Spleen (tissue), 11 donors: Measurements from ENCODE around the gene MDM4. TPM values are rescaled to one million over a fixed set of nuclear protein-coding genes. Genes with fewer than 3 reads are reported as not detected.

Source experiments
- DNase-seq: peaks from one replicate; pipeline ENCODE4 v3.0.0-alpha.2; 2020
- H3K27ac ChIP-seq, 8 donors: fragments of 200-600 bp; sonication (generic) in 7 of 8; 1 replicate in 4 of 8; 2 replicates in 4 of 8; pipeline versions ENCODE4 v1.5.0 to v1.8.0; 2016 to 2021; ENCODE audit warnings: inconsistent platforms in 4 of 8, mild to moderate bottlenecking in 4 of 8, moderate library complexity in 1 of 8
- H3K27me3 ChIP-seq, 7 donors: fragments of 200-600 bp; sonication (generic) in 6 of 7; replicated peaks in 1 of 7; 1 replicate in 4 of 7; 2 replicates in 3 of 7; pipeline versions ENCODE4 v1.5.0 to v1.8.0; 2016 to 2021; ENCODE audit warnings: inconsistent platforms in 3 of 7, mild to moderate bottlenecking in 1 of 7
- H3K36me3 ChIP-seq, 6 donors: fragments of 200-600 bp; sonication (generic) in 5 of 6; 1 replicate in 4 of 6; 2 replicates in 2 of 6; pipeline versions ENCODE4 v1.5.0 to v1.8.0; 2016 to 2021; ENCODE audit warnings: inconsistent platforms in 2 of 6
- H3K4me1 ChIP-seq, 6 donors: fragments of 200-600 bp; sonication (generic) in 5 of 6; 1 replicate in 3 of 6; 2 replicates in 3 of 6; pipeline versions ENCODE4 v1.5.0 to v1.8.0; 2016 to 2021; ENCODE audit warnings: inconsistent platforms in 3 of 6
- H3K4me3 ChIP-seq, 8 donors: fragments of 200-600 bp; sonication (generic) in 7 of 8; 1 replicate in 4 of 8; 2 replicates in 4 of 8; pipeline versions ENCODE4 v1.5.0 to v1.8.0; 2016 to 2021; ENCODE audit warnings: inconsistent platforms in 4 of 8, mild to moderate bottlenecking in 4 of 8, moderate library complexity in 2 of 8
- H3K9me3 ChIP-seq, 8 donors: fragments of 200-600 bp; sonication (generic) in 7 of 8; 1 replicate in 4 of 8; 2 replicates in 4 of 8; pipeline versions ENCODE4 v1.5.0 to v1.8.0; 2016 to 2021; ENCODE audit warnings: inconsistent platforms in 4 of 8
- CTCF ChIP-seq, 11 experiments: fragments of 200-600 bp in 7 of 11; fragments of 450-650 bp in 4 of 11; sonication (generic) in 4 of 11; IDR thresholded peaks in 8 of 11; conservative IDR thresholded peaks in 3 of 11; 1 replicate in 7 of 11; 2 replicates in 4 of 11; pipeline versions ENCODE4 v1.4.0 to v1.8.0; 2016 to 2021; ENCODE audit warnings: antibody characterized with exemption in 11 of 11, inconsistent platforms in 4 of 11, mild to moderate bottlenecking in 1 of 11
- POLR2A ChIP-seq, 3 donors: fragments of 450-650 bp; IDR thresholded peaks; one replicate each; pipeline ENCODE4 v1.5.1; 2017; ENCODE audit warnings: antibody characterized with exemption in 3 of 3, mild to moderate bottlenecking in 1 of 3
- POLR2AphosphoS5 ChIP-seq, 3 donors: sonication (generic); formaldehyde crosslinking; IDR thresholded peaks; one replicate each; pipeline ENCODE4 v1.5.1; 2017; ENCODE audit warnings: antibody characterized with exemption in 3 of 3
- WGBS, 5 donors: extraction: QIAGEN DNeasy Blood & Tissue Kit in 3 of 5; methylation state at CpG; one replicate each; pipeline versions ENCODE4 v1.1.5 to v1.1.7; 2013 to 2018; 5-methylcytosine and 5-hydroxymethylcytosine counted together
- intact Hi-C: fragments of 100-400 bp; cut with DNase I; formaldehyde crosslinking; loops from one replicate; pipeline ENCODE4 v1.15.0; 2023; ENCODE audit warnings: low total_unique reads
- polyA plus RNA-seq, 3 donors: library from polyadenylated mRNA; stranded (reverse); fragments of 200-250 nt; gene quantifications; one replicate each; pipeline ENCODE4 v1.2.1, GENCODE V29; 2013
- total RNA-seq, 7 donors: library from RNA; depleted of rRNA in 3 of 7; stranded (reverse); fragments of >200 nt in 3 of 7; fragmentation: NEBNext Ultra II Directional in 4 of 7; extraction: Animal tissue kit (Norgen Biotek cat#: 25700) in 4 of 7; gene quantifications; one replicate each; pipeline versions ENCODE4 v1.1.0 to v1.2.1, GENCODE V29; 2016 to 2021
- donor health status: healthy with polysubstance abuse.
- donor health status: DM: no; HTN: no; CAD: no; lungs with moderate emphysema.
- donor health status: DM: no; HTN: no; CAD: no.
- donor health status: Bipolar disorder and iron deficiency.
- donor health status: healthy.
- donor health status: DM: no; HTN: no; CAD: no.
- donor health status: DM: yes; HTN: yes; CAD: no.

Gene MDM4
- total and polyA plus RNA-seq, 10 donors: 10.6 to 192 (median 157) TPM

GRCh38 chr1:204473400-204473965 is 42.7 kb upstream of the MDM4 start:
- no peak for DNase-seq
- Histone ChIP-seq H3K4me1 (peaks cover 34 to 64% (median 44%) of the 10 kb centered on the region in 6 donors), H3K4me3 (no peak overlapping the region), H3K27ac (peak overlapping the region in 4 of 8 donors; percentile 1 to 45 (median 13)), H3K9me3 (no peaks in the 10 kb centered on the region), H3K36me3 (peaks cover 0 to 18% (median 11%) of the 10 kb centered on the region in 6 donors), H3K27me3 (no peaks in the 10 kb centered on the region)
- TF ChIP-seq CTCF (IDR thresholded peaks at IDR 0.05 in 8 of 11, conservative IDR thresholded peaks at IDR 0.05 in 3 of 11) (no peak), POLR2A (IDR thresholded peaks at IDR 0.05) (no peak), POLR2AphosphoS5 (IDR thresholded peaks at IDR 0.05) (no peak)
- intact Hi-C loops: no loop called here
- 82 to 92% (median 90%) methylated on average over 1 of the region's 1 CpG for whole genome bisulfite sequencing, 5 donors

GRCh38 chr1:204475656-204476432 is 40.4 kb upstream of the MDM4 start:
- Histone ChIP-seq H3K9me3 (no peaks in the 10 kb centered on the region), H3K4me3 (no peak overlapping the region), H3K36me3 (peaks cover 0 to 6% (median 0%) of the 10 kb centered on the region in 6 donors), H3K27ac (peak overlapping the region; percentile 13 to 83 (median 66)), H3K4me1 (peaks cover 54 to 82% (median 68%) of the 10 kb centered on the region in 6 donors), H3K27me3 (no peaks in the 10 kb centered on the region)
- DNase-seq: no peak
- TF ChIP-seq CTCF (IDR thresholded peaks at IDR 0.05 in 8 of 11, conservative IDR thresholded peaks at IDR 0.05 in 3 of 11): no peak
- no peak for TF ChIP-seq POLR2A (IDR thresholded peaks at IDR 0.05)
- peak in 1 of 3 donors; percentile 38 for TF ChIP-seq POLR2AphosphoS5 (IDR thresholded peaks at IDR 0.05)
- 31 to 62% (median 44%) methylated on average over 9 of the region's 9 CpGs for WGBS, 5 donors
- intact Hi-C loops: no loop called here

- Histone ChIP-seq H3K36me3 (peaks cover 0 to 5% (median 0%) of the 10 kb centered on the region in 6 donors), H3K27me3 (no peaks in the 10 kb centered on the region), H3K27ac (peak overlapping the region in 7 of 8 donors; percentile 13 to 83 (median 69)), H3K4me1 (peaks cover 61 to 89% (median 75%) of the 10 kb centered on the region in 6 donors), H3K9me3 (no peaks in the 10 kb centered on the region), H3K4me3 (no peak overlapping the region)
- intact Hi-C loops: no loop called here
- WGBS, 5 donors: 75 to 85% (median 76%) methylated on average over 5 of the region's 5 CpGs
- no peak for TF ChIP-seq POLR2AphosphoS5 (IDR thresholded peaks at IDR 0.05)
- no peak for TF ChIP-seq CTCF (IDR thresholded peaks at IDR 0.05 in 8 of 11, conservative IDR thresholded peaks at IDR 0.05 in 3 of 11)
- TF ChIP-seq POLR2A (IDR thresholded peaks at IDR 0.05): no peak
- no peak for DNase-seq
These were observed 39.6 kb upstream of the MDM4 start for GRCh38 chr1:204476563-204476962.
